Fibroblast of villous mesenchyme (primary cell): ENCODE results near the gene DYNLL2. TPM values are rescaled to one million over a fixed set of nuclear protein-coding genes. Genes with fewer than 3 reads are reported as not detected.

Source experiments
- DNase-seq: peaks from one replicate; pipeline ENCODE4 v3.0.0-alpha.2; 2010; ENCODE audit warnings: low read depth
- H3K4me3 ChIP-seq: 2 replicates; pipeline ENCODE4 v1.5.1; 2011; ENCODE audit warnings: low read depth, mild to moderate bottlenecking, low read length
- CTCF ChIP-seq: IDR thresholded peaks from 2 replicates; pipeline ENCODE4 v1.5.1; 2012; ENCODE audit warnings: low read depth, mild to moderate bottlenecking, low read length; ENCODE audit not compliant: insufficient read depth
- total RNA-seq: library from RNA; depleted of rRNA; stranded (reverse); fragments of >200 nt; gene quantifications from 2 replicates; pipeline ENCODE4 v1.2.3, GENCODE V29; 2012

Gene DYNLL2
- total RNA-seq, 1 donor: 12.5 TPM

GRCh38 chr17:58079300-58080033 is 3.8 kb upstream of the DYNLL2 start:
- no peak overlapping the region for H3K4me3 ChIP-seq
- no peak for DNase-seq
- no peak for TF ChIP-seq CTCF

- no peak overlapping the region for H3K4me3 ChIP-seq
- DNase-seq: no peak
- TF ChIP-seq CTCF: no peak
Measured at GRCh38 chr17:58081646-58082340, 1.4 kb upstream of the DYNLL2 start.

GRCh38 chr17:58082341-58082869 is 814 bp upstream of the DYNLL2 start:
- no peak for DNase-seq
- H3K4me3 ChIP-seq: peak overlapping the region; percentile 38
- no peak for TF ChIP-seq CTCF

GRCh38 chr17:58083491-58084316 is 485 bp downstream of the DYNLL2 start:
- no peak for TF ChIP-seq CTCF
- H3K4me3 ChIP-seq: peak overlapping the region; percentile 87
- peak; percentile 54 for DNase-seq

GRCh38 chr17:58084317-58084981 is 1.2 kb downstream of the DYNLL2 start:
- no peak for TF ChIP-seq CTCF
- peak overlapping the region; percentile 87 for H3K4me3 ChIP-seq
- peak; percentile 26 for DNase-seq
